Measurements from ENCODE around the gene BMP7.

The BMP7 gene

GRCh38 chr20:57140416-57140965 is 126.0 kb downstream of the BMP7 start:
- DNase-seq = no peak

- DNase-seq = no peak
Measured at GRCh38 chr20:57139342-57140093, 126.9 kb downstream of the BMP7 start.

GRCh38 chr20:57138198-57138995 is 128.0 kb downstream of the BMP7 start:
- no peak for DNase-seq

GRCh38 chr20:57137676-57138075 is 128.8 kb downstream of the BMP7 start:
- no peak for DNase-seq

- no peak for DNase-seq
Measured at GRCh38 chr20:57136734-57137133, 129.7 kb downstream of the BMP7 start.

GRCh38 chr20:57135875-57136274 is 130.6 kb downstream of the BMP7 start:
- DNase-seq = no peak

GRCh38 chr20:57134804-57135203 is 131.6 kb downstream of the BMP7 start:
- no peak for DNase-seq

GRCh38 chr20:57133926-57134650 is 132.4 kb downstream of the BMP7 start:
- DNase-seq = no peak

- no peak for DNase-seq
Measured at GRCh38 chr20:57131601-57132391, 134.6 kb downstream of the BMP7 start.

GRCh38 chr20:57131077-57131476 is 135.4 kb downstream of the BMP7 start:
- DNase-seq = no peak

- peak; percentile 14 for DNase-seq
Measured at GRCh38 chr20:57130160-57130772, 136.2 kb downstream of the BMP7 start.

- no peak for DNase-seq
Measured at GRCh38 chr20:57129303-57129702, 137.1 kb downstream of the BMP7 start.

- no peak for DNase-seq
Measured at GRCh38 chr20:57128044-57128757, 138.2 kb downstream of the BMP7 start.

- DNase-seq = no peak
Measured at GRCh38 chr20:57126481-57127092, 139.9 kb downstream of the BMP7 start.

- no peak for DNase-seq
Measured at GRCh38 chr20:57124800-57125517, 141.5 kb downstream of the BMP7 start.

GRCh38 chr20:57124366-57124765 is 142.1 kb downstream of the BMP7 start:
- no peak for DNase-seq

- DNase-seq = no peak
Measured at GRCh38 chr20:57123504-57123903, 142.9 kb downstream of the BMP7 start.

GRCh38 chr20:57122536-57123489 is 143.6 kb downstream of the BMP7 start:
- DNase-seq = no peak

GRCh38 chr20:57118964-57119363 is 147.5 kb downstream of the BMP7 start:
- DNase-seq = no peak
